Natural killer cell (primary cell): ENCODE data around the gene NR3C2. TPM values are rescaled to one million over a fixed set of nuclear protein-coding genes. Genes with fewer than 3 reads are reported as not detected.

ENCODE experiments used
- ATAC-seq, 3 donors: fragments of 150-1000 bp in 2 of 3; fragments of 200-7000 bp in 1 of 3; cut with Tn5 transposase; 1 replicate in 1 of 3; 2 replicates in 2 of 3; pipeline ENCODE4 v1.10.0; 2021; ENCODE audit warnings: mild to moderate bottlenecking in 2 of 3, moderate library complexity in 2 of 3
- DNase-seq, 2 donors: peaks; one replicate each; pipeline versions ENCODE4 v3.0.0 to v3.0.0-alpha.2; 2013 to 2021; ENCODE audit warnings: mixed read lengths in 1 of 2
- H3K27ac ChIP-seq: one replicate; pipeline ENCODE4 v1.5.1; 2013; ENCODE audit warnings: mild to moderate bottlenecking, low read length
- H3K27me3 ChIP-seq: one replicate; pipeline ENCODE4 v1.6.1; 2013; ENCODE audit warnings: low read length; ENCODE audit not compliant: control insufficient read depth, insufficient read depth
- H3K36me3 ChIP-seq: one replicate; pipeline ENCODE4 v1.6.1; 2013; ENCODE audit warnings: low read length; ENCODE audit not compliant: control insufficient read depth, insufficient read depth
- H3K4me1 ChIP-seq: one replicate; pipeline ENCODE4 v1.6.1; 2013; ENCODE audit warnings: low read length; ENCODE audit not compliant: control insufficient read depth, insufficient read depth
- H3K4me3 ChIP-seq: one replicate; pipeline ENCODE4 v1.5.1; 2013; ENCODE audit warnings: low read length
- H3K9me3 ChIP-seq: one replicate; pipeline ENCODE4 v1.6.1; 2013; ENCODE audit warnings: low read length; ENCODE audit not compliant: control insufficient read depth, insufficient read depth
- H3K27ac Mint-ChIP-seq, 2 donors: one replicate each; pipeline ENCODE4 v1.8.0; 2022; ENCODE audit warnings: mild to moderate bottlenecking in 2 of 2, mixed read lengths in 2 of 2, moderate library complexity in 1 of 2
- H3K27me3 Mint-ChIP-seq, 2 donors: one replicate each; pipeline ENCODE4 v1.8.0; 2022; ENCODE audit warnings: low read depth in 2 of 2, mixed read lengths in 2 of 2
- H3K36me3 Mint-ChIP-seq: one replicate; pipeline ENCODE4 v1.8.0; 2022; ENCODE audit warnings: mixed read lengths
- H3K4me1 Mint-ChIP-seq, 2 donors: one replicate each; pipeline ENCODE4 v1.8.0; 2022; ENCODE audit warnings: mixed read lengths in 2 of 2
- H3K4me3 Mint-ChIP-seq: one replicate; pipeline ENCODE4 v1.8.0; 2022; ENCODE audit warnings: mild to moderate bottlenecking, moderate library complexity, mixed read lengths
- H3K9me3 Mint-ChIP-seq, 2 donors: one replicate each; pipeline ENCODE4 v1.8.0; 2022; ENCODE audit warnings: mixed read lengths in 2 of 2
- WGBS: methylation state at CpG from one replicate; pipeline ENCODE4 v1.1.7; 2013; ENCODE audit warnings: missing lambda C conversion rate; ENCODE audit not compliant: insufficient coverage; 5-methylcytosine and 5-hydroxymethylcytosine counted together
- intact Hi-C: fragments of 100-400 bp; cut with micrococcal nuclease; formaldehyde crosslinking; loops from one replicate; pipeline ENCODE4 v1.14.2; 2022
- total RNA-seq, 4 donors: library from RNA; stranded (reverse); fragments of 120-200 nt in 1 of 4; gene quantifications; one replicate each; pipeline versions ENCODE4 v1.2.3 to v1.2.4, GENCODE V29; 2013 to 2022
- TF ChIP-seq, protein P1 (sequence below): fragments of 200-600 bp; IDR thresholded peaks from one replicate; pipeline ENCODE4 v1.8.0; 2022; ENCODE audit warnings: antibody characterized with exemption

NR3C2 gene
- total RNA-seq, 3 donors from 2014 or later (not counting 1 experiment from before 2014, with no cell fraction given): 4.2 to 8.6 (median 6.3) TPM

DNA sequence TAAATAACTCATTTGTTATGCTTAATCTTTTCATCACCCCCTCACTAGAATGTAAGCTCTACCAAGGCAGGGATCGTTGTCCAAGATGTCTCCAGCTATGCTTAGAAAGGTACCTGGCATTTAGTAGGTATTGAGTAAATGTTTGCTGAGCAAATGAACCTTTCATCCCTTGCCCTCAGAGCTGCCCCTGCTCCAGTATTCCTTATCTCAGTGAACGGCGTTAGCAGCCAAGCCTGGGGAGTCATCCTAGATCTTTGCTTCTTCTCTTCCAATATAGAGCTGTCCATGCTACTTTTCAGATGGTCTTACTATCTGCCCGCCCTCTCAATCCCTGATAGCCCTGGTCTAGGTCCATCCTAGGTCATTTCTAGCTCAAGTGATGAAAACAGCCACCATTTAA, 188.4 kb downstream of the NR3C2 start:
- no peak overlapping the region for H3K27ac ChIP-seq
- H3K9me3 ChIP-seq: no peaks in the 10 kb centered on the region
- Mint-ChIP-seq H3K4me1 (no peaks in the 10 kb centered on the region), H3K4me3 (no peak overlapping the region), H3K27me3 (peaks cover 0 to 7% of the 10 kb centered on the region in 2 donors), H3K36me3 (no peaks in the 10 kb centered on the region), H3K9me3 (no peaks in the 10 kb centered on the region), H3K27ac (no peak overlapping the region)
- WGBS: 89% methylated on average over 3 of the region's 4 CpGs
- intact Hi-C loops: no loop called here
- no peaks in the 10 kb centered on the region for H3K4me1 ChIP-seq
- no peaks in the 10 kb centered on the region for H3K27me3 ChIP-seq
- ATAC-seq (no peak), DNase-seq (no peak)
- no peaks in the 10 kb centered on the region for H3K36me3 ChIP-seq
- TF ChIP-seq, protein P1, sequence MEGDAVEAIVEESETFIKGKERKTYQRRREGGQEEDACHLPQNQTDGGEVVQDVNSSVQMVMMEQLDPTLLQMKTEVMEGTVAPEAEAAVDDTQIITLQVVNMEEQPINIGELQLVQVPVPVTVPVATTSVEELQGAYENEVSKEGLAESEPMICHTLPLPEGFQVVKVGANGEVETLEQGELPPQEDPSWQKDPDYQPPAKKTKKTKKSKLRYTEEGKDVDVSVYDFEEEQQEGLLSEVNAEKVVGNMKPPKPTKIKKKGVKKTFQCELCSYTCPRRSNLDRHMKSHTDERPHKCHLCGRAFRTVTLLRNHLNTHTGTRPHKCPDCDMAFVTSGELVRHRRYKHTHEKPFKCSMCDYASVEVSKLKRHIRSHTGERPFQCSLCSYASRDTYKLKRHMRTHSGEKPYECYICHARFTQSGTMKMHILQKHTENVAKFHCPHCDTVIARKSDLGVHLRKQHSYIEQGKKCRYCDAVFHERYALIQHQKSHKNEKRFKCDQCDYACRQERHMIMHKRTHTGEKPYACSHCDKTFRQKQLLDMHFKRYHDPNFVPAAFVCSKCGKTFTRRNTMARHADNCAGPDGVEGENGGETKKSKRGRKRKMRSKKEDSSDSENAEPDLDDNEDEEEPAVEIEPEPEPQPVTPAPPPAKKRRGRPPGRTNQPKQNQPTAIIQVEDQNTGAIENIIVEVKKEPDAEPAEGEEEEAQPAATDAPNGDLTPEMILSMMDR: no peak
- H3K4me3 ChIP-seq: no peak overlapping the region

DNA sequence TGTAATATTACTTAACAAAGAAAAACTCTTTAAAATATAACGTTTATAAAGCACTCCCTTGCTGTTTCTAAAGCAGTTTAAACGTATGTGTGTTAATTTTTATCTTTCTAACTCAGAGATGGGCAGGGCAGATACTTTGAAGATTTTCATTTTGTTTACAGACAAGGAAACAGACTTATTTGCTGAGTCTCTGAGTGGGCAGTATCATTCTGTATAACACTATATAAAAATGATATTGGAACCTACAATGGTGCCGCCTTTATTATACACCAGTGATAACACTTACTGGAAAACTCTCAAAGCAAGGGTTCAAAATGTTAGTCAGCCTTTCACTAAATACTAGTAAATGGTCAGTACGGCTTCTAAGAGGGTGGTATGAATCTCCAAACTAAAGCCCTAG, 193.4 kb downstream of the NR3C2 start:
- DNase-seq: no peak
- H3K36me3 Mint-ChIP-seq: no peaks in the 10 kb centered on the region
- no peaks in the 10 kb centered on the region for H3K4me1 ChIP-seq
- no peaks in the 10 kb centered on the region for H3K36me3 ChIP-seq
- H3K9me3 ChIP-seq: no peaks in the 10 kb centered on the region
- no peak overlapping the region for H3K4me3 ChIP-seq
- H3K27me3 Mint-ChIP-seq: no peaks in the 10 kb centered on the region
- H3K4me1 Mint-ChIP-seq: no peaks in the 10 kb centered on the region
- intact Hi-C loops: no loop called here
- 92% methylated on average over 2 of the region's 4 CpGs for WGBS
- H3K27ac ChIP-seq: no peak overlapping the region
- no peak overlapping the region for H3K27ac Mint-ChIP-seq
- ATAC-seq: no peak
- no peaks in the 10 kb centered on the region for H3K9me3 Mint-ChIP-seq
- H3K4me3 Mint-ChIP-seq: no peak overlapping the region
- no peaks in the 10 kb centered on the region for H3K27me3 ChIP-seq
- TF ChIP-seq, protein P1: no peak

DNA sequence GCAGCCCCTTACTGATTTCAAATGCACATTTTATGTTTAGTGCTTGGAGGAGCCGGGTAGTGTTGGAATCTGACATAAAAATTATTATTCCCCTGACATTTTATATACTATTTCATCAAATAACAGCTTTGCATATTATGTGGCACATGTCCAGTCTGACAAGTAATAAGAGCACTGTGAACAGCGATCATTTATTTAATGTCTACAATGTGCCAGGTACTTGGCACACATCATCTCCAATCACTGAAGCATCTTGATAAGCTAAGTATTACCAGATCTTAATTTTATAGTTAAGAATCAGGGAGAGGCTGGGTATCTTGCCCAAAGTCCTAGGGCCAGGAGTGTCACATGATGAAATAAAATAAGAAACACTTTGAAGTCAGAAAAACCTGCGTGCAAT, 197.2 kb downstream of the NR3C2 start:
- Histone ChIP-seq H3K4me3 (no peak overlapping the region), H3K9me3 (no peaks in the 10 kb centered on the region), H3K27ac (no peak overlapping the region), H3K36me3 (no peaks in the 10 kb centered on the region), H3K4me1 (no peaks in the 10 kb centered on the region), H3K27me3 (no peaks in the 10 kb centered on the region)
- H3K9me3 Mint-ChIP-seq: no peaks in the 10 kb centered on the region
- H3K36me3 Mint-ChIP-seq: no peaks in the 10 kb centered on the region
- no peak for DNase-seq
- H3K27me3 Mint-ChIP-seq: peaks cover 0 to 4% of the 10 kb centered on the region in 2 donors
- no peak overlapping the region for H3K27ac Mint-ChIP-seq
- WGBS: 100% methylated on average over 3 of the region's 3 CpGs
- no peak for ATAC-seq
- TF ChIP-seq, protein P1: no peak
- H3K4me3 Mint-ChIP-seq: no peak overlapping the region
- intact Hi-C loops: no loop called here
- no peaks in the 10 kb centered on the region for H3K4me1 Mint-ChIP-seq

DNA sequence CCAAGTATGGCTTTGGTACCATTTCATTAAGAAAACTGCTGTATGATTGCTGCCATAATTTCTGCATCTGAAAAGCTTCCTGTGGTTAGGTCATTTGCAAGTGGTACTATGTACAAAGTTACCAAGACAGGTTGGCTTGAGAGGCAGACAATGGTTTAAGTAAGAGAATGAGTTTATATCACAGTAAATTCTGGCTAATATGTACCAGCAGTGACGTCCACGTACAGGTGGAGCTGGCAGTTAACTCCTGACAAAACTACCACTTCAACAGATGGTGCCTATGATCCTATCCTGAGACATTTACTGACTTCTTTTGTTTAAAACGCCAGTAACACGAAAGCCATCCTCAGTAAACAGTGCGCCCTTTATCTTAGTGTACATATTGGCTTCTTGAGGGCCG, 198.4 kb downstream of the NR3C2 start:
- intact Hi-C loops: no loop called here
- Histone ChIP-seq H3K27me3 (no peaks in the 10 kb centered on the region), H3K4me1 (no peaks in the 10 kb centered on the region), H3K36me3 (no peaks in the 10 kb centered on the region), H3K4me3 (no peak overlapping the region), H3K9me3 (no peaks in the 10 kb centered on the region), H3K27ac (no peak overlapping the region)
- no peaks in the 10 kb centered on the region for H3K36me3 Mint-ChIP-seq
- TF ChIP-seq, protein P1: no peak
- H3K4me3 Mint-ChIP-seq: no peak overlapping the region
- DNase-seq (no peak), ATAC-seq (no peak)
- WGBS: 99% methylated on average over 6 of the region's 6 CpGs
- peaks cover 0 to 4% of the 10 kb centered on the region in 2 donors for H3K27me3 Mint-ChIP-seq
- H3K4me1 Mint-ChIP-seq: no peaks in the 10 kb centered on the region
- H3K9me3 Mint-ChIP-seq: no peaks in the 10 kb centered on the region
- no peak overlapping the region for H3K27ac Mint-ChIP-seq
